HepG2 (cell line): ENCODE data around the gene LAP3. TPM values are rescaled to one million over a fixed set of nuclear protein-coding genes. Genes with fewer than 3 reads are reported as not detected.
"Not testable (repeated sequence)": the region's sequence is repeated elsewhere in the genome, so short reads cannot be mapped to it uniquely, and the experiment has no call there.

Source experiments
- ATAC-seq: fragments of 200-7000 bp; cut with Tn5 transposase; 3 replicates; pipeline ENCODE4 v1.9.1; 2020; ENCODE audit warnings: mild to moderate bottlenecking, moderate library complexity
- BruUV-seq: library from RNA; stranded (reverse); fragments of 400-500 nt; replicated peaks from 2 replicates; lab custom pipeline; 2021; lab: Mats Ljungman, UMichigan
- CTCF ChIA-PET: fragments of 300-600 bp; formaldehyde crosslinking; extraction: SDS; loops from one replicate; lab custom pipeline; 2021; ENCODE audit warnings: low total read pairs, inconsistent platforms, low intra/inter-chr PET ratio; lab: Yijun Ruan, JAX
- POLR2A ChIA-PET: fragments of 350-600 bp; sonication (Branson Sonifier 250); formaldehyde crosslinking; loops from one replicate; lab custom pipeline; 2020; ENCODE audit warnings: antibody characterized with exemption, inconsistent platforms; lab: Yijun Ruan, JAX
- DNase-seq: peaks from one replicate; pipeline ENCODE4 v3.0.0-alpha.2; 2015; ENCODE audit warnings: low spot score
- FAIRE-seq: peaks from 3 replicates; lab custom pipeline; 2011; peaks lifted over from hg19 to GRCh38; lab: Jason Lieb, UNC
- H2AFZ ChIP-seq: one replicate; pipeline ENCODE4 v1.6.1; 2011; ENCODE audit warnings: low read length, inconsistent platforms
- H3K27ac ChIP-seq: fragments of 300-600 bp; 3 replicates; pipeline ENCODE4 v1.8.0; 2011; ENCODE audit warnings: mixed run types, mild to moderate bottlenecking, mixed read lengths, low read length, inconsistent platforms; ENCODE audit not compliant: insufficient read depth; ENCODE audit errors: extremely low read length
- H3K27me3 ChIP-seq, 2 experiments: fragments of 200-600 bp in 1 of 2; 2 replicates in 1 of 2; 3 replicates in 1 of 2; pipeline versions ENCODE4 v1.6.0 to v1.8.0; 2011; ENCODE audit warnings: low read length in 2 of 2, mild to moderate bottlenecking in 2 of 2, moderate library complexity in 2 of 2, inconsistent platforms in 1 of 2; ENCODE audit not compliant: insufficient read depth in 2 of 2, control insufficient read depth in 1 of 2
- H3K36me3 ChIP-seq, 2 experiments: fragments of 200-600 bp in 1 of 2; replicated peaks in 1 of 2; 2 replicates in 1 of 2; 3 replicates in 1 of 2; pipeline versions ENCODE4 v1.5.1 to v1.8.0; 2011; ENCODE audit warnings: low read length in 2 of 2, inconsistent platforms in 1 of 2; ENCODE audit not compliant: insufficient read depth in 2 of 2, control insufficient read depth in 1 of 2
- H3K4me1 ChIP-seq: 2 replicates; pipeline ENCODE4 v1.5.1; 2012; ENCODE audit warnings: low read length, inconsistent platforms; ENCODE audit not compliant: insufficient read depth
- H3K4me2 ChIP-seq: 2 replicates; pipeline ENCODE4 v1.6.0; 2011; ENCODE audit warnings: low read depth, low read length, inconsistent platforms
- H3K4me3 ChIP-seq, 3 experiments: fragments of 200-600 bp in 1 of 3; sonication (generic), shearing (Covaris generic) in 1 of 3; replicated peaks in 1 of 3; 2 replicates each; pipeline ENCODE4 v1.5.1; 2011 to 2016; ENCODE audit warnings: low read length in 3 of 3, inconsistent platforms in 2 of 3, low read depth in 2 of 3, mild to moderate bottlenecking in 2 of 3, control low read depth in 1 of 3, mixed read lengths in 1 of 3; ENCODE audit not compliant: insufficient read depth in 1 of 3
- H3K79me2 ChIP-seq: one replicate; pipeline ENCODE4 v1.6.1; 2011; ENCODE audit warnings: low read length, inconsistent platforms; ENCODE audit not compliant: insufficient read depth
- H3K9ac ChIP-seq: 2 replicates; pipeline ENCODE4 v1.6.0; 2011; ENCODE audit warnings: mild to moderate bottlenecking, low read depth, low read length, inconsistent platforms; ENCODE audit not compliant: insufficient read depth
- H3K9me3 ChIP-seq: 2 replicates; pipeline ENCODE4 v1.5.1; 2012; ENCODE audit warnings: mild to moderate bottlenecking, low read length
- H4K20me1 ChIP-seq: 2 replicates; pipeline ENCODE4 v1.6.0; 2011; ENCODE audit warnings: inconsistent platforms, mild to moderate bottlenecking, low read length, moderate library complexity; ENCODE audit not compliant: insufficient read depth
- ARNTL ChIP-seq: sonication (generic); formaldehyde crosslinking; IDR thresholded peaks from 2 replicates; pipeline ENCODE4 v1.4.0; 2020; ENCODE audit warnings: mild to moderate bottlenecking, missing genetic modification reagents
- CTCF ChIP-seq: sonication (generic); formaldehyde crosslinking; IDR thresholded peaks from 2 replicates; pipeline ENCODE4 v1.5.0; 2020; ENCODE audit warnings: mild to moderate bottlenecking, missing genetic modification reagents, moderate library complexity
- FOXO1 ChIP-seq: sonication (generic); formaldehyde crosslinking; IDR thresholded peaks from 2 replicates; pipeline ENCODE4 v1.4.0; 2020; ENCODE audit warnings: missing genetic modification reagents
- HBP1 ChIP-seq: IDR thresholded peaks from 2 replicates; pipeline ENCODE4 v1.6.1; 2016; ENCODE audit warnings: low read depth, control low read depth
- HHEX ChIP-seq: IDR thresholded peaks from 2 replicates; pipeline ENCODE4 v1.6.1; 2016; ENCODE audit warnings: control low read depth
- JDP2 ChIP-seq: sonication (generic); formaldehyde crosslinking; IDR thresholded peaks from 2 replicates; pipeline ENCODE4 v1.8.1; 2022; ENCODE audit warnings: missing genetic modification reagents, borderline replicate concordance
- KAT8 ChIP-seq: IDR thresholded peaks from 2 replicates; pipeline ENCODE4 v1.6.1; 2016; ENCODE audit warnings: missing genetic modification reagents, missing compliant biosample characterization
- MBNL3 ChIP-seq: fragments of 250-450 bp; sonication (Bioruptor Pico); conservative IDR thresholded peaks from 2 replicates; pipeline ENCODE4 v1.8.0; 2022; ENCODE audit warnings: mild to moderate bottlenecking, inconsistent platforms
- MEIS1 ChIP-seq: sonication (generic); formaldehyde crosslinking; IDR thresholded peaks from 2 replicates; pipeline ENCODE4 v1.9.0; 2021; ENCODE audit warnings: mild to moderate bottlenecking, missing genetic modification reagents, moderate library complexity, borderline replicate concordance
- PHF20 ChIP-seq: sonication (generic); formaldehyde crosslinking; IDR thresholded peaks from 2 replicates; pipeline ENCODE4 v1.5.0; 2020; ENCODE audit warnings: mild to moderate bottlenecking, missing genetic modification reagents
- RBM22 ChIP-seq: fragments of 200-400 bp; formaldehyde crosslinking; optimal IDR thresholded peaks from 2 replicates; pipeline ENCODE3; 2017; ENCODE audit warnings: mild to moderate bottlenecking, low read length, moderate library complexity
- ZNF12 ChIP-seq: sonication (generic); formaldehyde crosslinking; IDR thresholded peaks from 2 replicates; pipeline ENCODE4 v1.5.0; 2020; ENCODE audit warnings: missing genetic modification reagents
- ZNF17 ChIP-seq: sonication (generic); formaldehyde crosslinking; IDR thresholded peaks from 2 replicates; pipeline ENCODE4 v1.5.0; 2020; ENCODE audit warnings: mild to moderate bottlenecking, missing genetic modification reagents
- ZNF274 ChIP-seq: sonication (generic); formaldehyde crosslinking; IDR thresholded peaks from 2 replicates; pipeline ENCODE4 v1.5.1; 2020; ENCODE audit warnings: mild to moderate bottlenecking, missing genetic modification reagents
- ZNF747 ChIP-seq: sonication (generic); formaldehyde crosslinking; IDR thresholded peaks from 2 replicates; pipeline ENCODE4 v1.8.1; 2023; ENCODE audit warnings: missing genetic modification reagents, mild to moderate bottlenecking, borderline replicate concordance
- WGBS: methylation state at CpG from one replicate; pipeline ENCODE4 v1.1.6; 2017; ENCODE audit warnings: low lambda C conversion rate; 5-methylcytosine and 5-hydroxymethylcytosine counted together
- in situ Hi-C: cut with HindIII; loops from 2 replicates; pipeline ENCODE4 v1.10.0; 2017; ENCODE audit warnings: low pct_unique_long_range_greater_than_20kb; ENCODE audit not compliant: extremely low pct_ligation_motif_present
- intact Hi-C: fragments of 100-400 bp; cut with micrococcal nuclease; formaldehyde crosslinking; loops from one replicate; pipeline ENCODE4 v1.10.0; 2022; ENCODE audit not compliant: unreplicated experiment
- polyA plus RNA-seq, 8 experiments: library from polyadenylated mRNA; depleted of rRNA in 3 of 8; stranded (reverse) in 7 of 8; unstranded in 1 of 8; fragments of >200 nt; fragmentation: Illumina TruSeq in 4 of 8; extraction: Trizol in 4 of 8; gene quantifications; 2 replicates each; pipeline versions ENCODE4 v1.2.1 to v1.2.3, GENCODE V29; 2011 to 2016; ENCODE audit warnings: low read depth in 4 of 8, missing spikeins in 1 of 8, mixed read lengths in 1 of 8; ENCODE audit not compliant: insufficient read depth in 1 of 8
- total RNA-seq, 5 experiments: library from RNA; depleted of rRNA; stranded (reverse); fragments of >200 nt; fragmentation: Illumina TruSeq; extraction: Trizol; gene quantifications; 2 replicates each; pipeline ENCODE4 v1.2.3, GENCODE V29; 2016; ENCODE audit warnings: low read depth in 1 of 5

Gene LAP3
- total and polyA plus RNA-seq, 2 of the 13 experiments (the other 11 are each of a cell fraction or from before 2014, with no cell fraction given): 106 to 125 TPM

GRCh38 chr4:17575177-17575576, 1.8 kb upstream of the LAP3 start:
- H3K27ac ChIP-seq, H3K4me3 ChIP-seq, H3K9ac ChIP-seq, in situ Hi-C loops, BruUV-seq, H3K9me3 ChIP-seq, H3K27me3 ChIP-seq, FAIRE-seq, DNase-seq, CTCF ChIA-PET, POLR2A ChIA-PET, ATAC-seq, H3K36me3 ChIP-seq, H3K4me2 ChIP-seq, H4K20me1 ChIP-seq, H2AFZ ChIP-seq, intact Hi-C loops: not testable (repeated sequence)
- H3K79me2 ChIP-seq: peaks cover 26% of the 10 kb centered on the region
- H3K4me1 ChIP-seq: peaks cover 65% of the 10 kb centered on the region
- WGBS: 98% methylated on average over 12 of the region's 12 CpGs

GRCh38 chr4:17577665-17578481, 875 bp downstream of the LAP3 start:
- intact Hi-C loops (loop anchor here (1.0 to 2.0 kb wide), 3 partner anchors 19 to 37 kb away; partner anchors contain the start of gene MED28), in situ Hi-C loops (no loop called here)
- Histone ChIP-seq H3K36me3 (peaks cover 3 to 33% of the 10 kb centered on the region in 2 experiments), H3K27ac (peak overlapping the region; percentile 75), H3K4me1 (peaks cover 59% of the 10 kb centered on the region), H3K4me3 (peak overlapping the region; percentile 87 to 91 (median 91)), H3K27me3 (no peaks in the 10 kb centered on the region; a peak in 1 of 5 replicates), H3K9ac (peak overlapping the region; percentile 87), H4K20me1 (no peaks in the 10 kb centered on the region), H3K79me2 (peaks cover 28% of the 10 kb centered on the region), H3K9me3 (no peaks in the 10 kb centered on the region), H2AFZ (no peak overlapping the region), H3K4me2 (peak overlapping the region; percentile 85)
- FAIRE-seq (no peak), ATAC-seq (peak; percentile 70), DNase-seq (no peak)
- ChIA-PET CTCF (interaction anchor here (1.5 kb wide), 1 partner anchor 29 kb away, joined by 5 read pairs; no protein-coding TSS in a partner anchor), POLR2A (interaction anchor here (1.1 to 2.7 kb wide), 4 partner anchors 18 to 37 kb away, joined by 3 to 49 read pairs (median 6); partner anchors contain the start of gene MED28)
- BruUV-seq: TSS peak; percentile 67
- WGBS: 2% methylated on average over 17 of the region's 33 CpGs
- TF ChIP-seq FOXO1 (CRISPR knock-in tag) (no peak), ZNF12 (CRISPR knock-in tag) (no peak), PHF20 (peak; percentile 12; the same call in 1 of the 2 replicates), MEIS1 (CRISPR knock-in tag) (no peak), MBNL3 (CRISPR knock-in tag) (no peak), ZNF17 (CRISPR knock-in tag) (no peak), HHEX (CRISPR knock-in tag) (no peak), ZNF274 (CRISPR knock-in tag) (no peak), RBM22 (no peak), ZNF747 (CRISPR knock-in tag) (0 out of 2 replicates have a peak, but pooled peaks have one; percentile 0), KAT8 (CRISPR knock-in tag) (no peak), CTCF (0 out of 2 replicates have a peak, but pooled peaks have one; percentile 13), HBP1 (CRISPR knock-in tag) (no peak), ARNTL (CRISPR knock-in tag) (no peak), JDP2 (CRISPR knock-in tag) (no peak)
